ENCODE measurements around the gene BCORL1.
A peak's percentile ranks its signal among the peaks of the same experiment; 100 is the strongest.

The BCORL1 gene

GRCh38 chrX:129958083-129958465, 24.4 kb upstream of the BCORL1 start:
- Histone ChIP-seq H3K79me2 (ENCODE audit: insufficient read depth, low read depth) (no peaks in the 10 kb centered on the region), H2AFZ (ENCODE audit: low read depth) (no peak overlapping the region), H3K9ac (no peak overlapping the region; the same call in 1 of the 2 replicates), H3K27ac (no peak overlapping the region), H3K4me2 (peak overlapping the region; percentile 66; the same call in 1 of the 2 replicates), H3K36me3 (ENCODE audit: insufficient read depth) (no peaks in the 10 kb centered on the region), H3K27me3 (ENCODE audit: insufficient read depth, low read depth) (no peaks in the 10 kb centered on the region), H3K4me3 (IDR thresholded peaks at IDR 0.05; ENCODE audit: insufficient read depth, low read depth, low read length) (no peak overlapping the region), H3K4me1 (ENCODE audit: low read depth, poor library complexity, severe bottlenecking) (peaks cover 30% of the 10 kb centered on the region), H4K20me1 (ENCODE audit: insufficient read depth) (no peaks in the 10 kb centered on the region)
- no peak for TF ChIP-seq CTCF (conservative IDR thresholded peaks at IDR 0.05; ENCODE audit: low read depth, low read length)

DNA sequence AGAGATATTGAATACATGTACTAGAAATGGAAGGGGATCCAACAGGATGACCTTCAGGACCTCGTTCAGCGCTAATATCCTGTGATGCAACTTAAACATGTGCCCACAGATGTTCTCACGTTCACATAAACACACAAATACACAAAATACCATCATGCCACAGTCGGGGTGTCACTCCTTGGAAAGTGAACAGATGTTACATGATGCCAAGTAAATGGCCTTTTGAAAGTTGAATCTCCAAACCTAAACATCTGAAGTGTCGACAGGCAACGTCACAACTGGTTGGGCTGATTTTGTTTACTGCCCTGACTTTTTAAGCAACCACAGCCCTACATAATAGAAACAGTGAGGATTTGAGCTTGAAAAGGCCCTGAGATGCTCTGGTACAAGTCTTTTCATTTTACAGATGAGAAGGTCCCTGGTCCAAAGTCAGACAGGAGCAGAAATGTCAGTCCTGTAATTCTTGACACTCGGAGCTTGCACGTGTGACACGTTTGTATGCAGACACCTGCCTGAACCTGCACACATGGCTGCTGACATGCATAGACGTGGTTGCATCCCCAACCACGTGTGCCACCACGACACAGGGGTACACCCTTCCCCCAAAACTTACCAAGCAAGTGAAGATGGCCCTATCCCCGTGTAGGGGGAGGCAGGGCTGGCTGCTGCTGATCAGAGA, 23.5 kb upstream of the BCORL1 start:
- TF ChIP-seq CTCF (conservative IDR thresholded peaks at IDR 0.05; ENCODE audit: low read depth, low read length) = no peak
- no peaks in the 10 kb centered on the region for H3K79me2 ChIP-seq (ENCODE audit: insufficient read depth, low read depth)
- no peaks in the 10 kb centered on the region for H3K27me3 ChIP-seq (ENCODE audit: insufficient read depth, low read depth)
- H3K4me1 ChIP-seq (ENCODE audit: low read depth, poor library complexity, severe bottlenecking) = peaks cover 27% of the 10 kb centered on the region
- H4K20me1 ChIP-seq (ENCODE audit: insufficient read depth) = no peaks in the 10 kb centered on the region
- no peak overlapping the region for H3K27ac ChIP-seq
- no peak overlapping the region for H3K4me2 ChIP-seq
- H2AFZ ChIP-seq (ENCODE audit: low read depth) = no peak overlapping the region
- H3K9ac ChIP-seq = no peak overlapping the region
- H3K4me3 ChIP-seq (IDR thresholded peaks at IDR 0.05; ENCODE audit: insufficient read depth, low read depth, low read length) = no peak overlapping the region
- H3K36me3 ChIP-seq (ENCODE audit: insufficient read depth) = no peaks in the 10 kb centered on the region

- H3K27me3 ChIP-seq (ENCODE audit: insufficient read depth, low read depth) = no peaks in the 10 kb centered on the region
- no peak overlapping the region for H3K27ac ChIP-seq
- H3K36me3 ChIP-seq (ENCODE audit: insufficient read depth) = no peaks in the 10 kb centered on the region
- H2AFZ ChIP-seq (ENCODE audit: low read depth) = no peak overlapping the region
- no peak for TF ChIP-seq CTCF (conservative IDR thresholded peaks at IDR 0.05; ENCODE audit: low read depth, low read length)
- H3K4me3 ChIP-seq (IDR thresholded peaks at IDR 0.05; ENCODE audit: insufficient read depth, low read depth, low read length) = no peak overlapping the region
- no peak overlapping the region for H3K9ac ChIP-seq
- H4K20me1 ChIP-seq (ENCODE audit: insufficient read depth) = no peaks in the 10 kb centered on the region
- H3K79me2 ChIP-seq (ENCODE audit: insufficient read depth, low read depth) = no peaks in the 10 kb centered on the region
- peaks cover 22% of the 10 kb centered on the region for H3K4me1 ChIP-seq (ENCODE audit: low read depth, poor library complexity, severe bottlenecking)
- H3K4me2 ChIP-seq = no peak overlapping the region
Observed at GRCh38 chrX:129959493-129959832, 23.0 kb upstream of the BCORL1 start.

DNA sequence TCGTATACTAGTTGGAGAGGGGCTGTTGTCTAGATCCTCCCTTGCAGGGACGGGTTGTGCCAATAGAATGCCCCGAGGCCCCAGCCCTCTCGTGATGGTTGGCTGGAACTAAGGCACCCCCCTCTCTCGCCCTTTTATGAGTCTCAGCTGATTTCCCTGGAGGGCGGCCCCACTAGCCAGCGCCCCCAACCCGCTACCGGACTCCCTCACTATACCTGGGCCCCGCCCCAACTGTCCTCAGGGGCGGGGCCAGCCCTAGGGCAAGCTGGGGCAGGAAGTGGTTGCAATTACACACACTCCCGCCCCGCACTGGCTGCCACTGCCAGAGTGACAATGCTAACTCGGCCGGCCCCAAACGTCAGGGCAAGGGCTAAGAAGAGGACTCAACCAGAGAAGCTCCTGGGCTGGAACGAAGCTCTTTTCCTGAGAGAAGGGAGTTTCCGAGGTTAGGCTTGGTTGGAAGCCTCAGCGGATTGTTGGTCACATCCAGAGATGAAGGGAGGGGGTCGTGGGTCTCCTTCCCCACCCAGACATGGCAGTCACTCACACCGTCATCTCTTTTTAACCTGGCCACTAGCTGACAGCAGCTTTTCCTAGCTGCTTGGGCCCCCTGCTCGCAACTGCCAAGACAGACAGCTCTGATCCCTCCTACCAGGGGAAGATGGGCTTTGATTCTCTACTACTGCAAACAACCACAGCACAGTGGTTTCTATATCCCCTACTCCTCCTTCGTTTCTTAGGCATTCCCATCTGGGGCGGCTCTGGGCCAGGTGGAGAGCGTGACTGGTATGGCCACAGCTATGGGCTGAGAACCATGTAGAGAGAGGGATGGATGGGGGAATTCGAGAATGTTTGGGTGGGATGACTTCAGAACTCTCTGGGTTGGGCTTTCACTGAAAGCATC, 21.0 kb upstream of the BCORL1 start:
- H3K4me1 ChIP-seq (ENCODE audit: low read depth, poor library complexity, severe bottlenecking) = peaks cover 13% of the 10 kb centered on the region
- H3K9ac ChIP-seq = peak overlapping the region; percentile 73; the same call in 1 of the 2 replicates
- peak overlapping the region; percentile 80 for H3K27ac ChIP-seq
- H3K4me3 ChIP-seq (IDR thresholded peaks at IDR 0.05; ENCODE audit: insufficient read depth, low read depth, low read length) = no peak overlapping the region
- no peaks in the 10 kb centered on the region for H4K20me1 ChIP-seq (ENCODE audit: insufficient read depth)
- no peaks in the 10 kb centered on the region for H3K36me3 ChIP-seq (ENCODE audit: insufficient read depth)
- no peak for TF ChIP-seq CTCF (conservative IDR thresholded peaks at IDR 0.05; ENCODE audit: low read depth, low read length)
- no peaks in the 10 kb centered on the region for H3K27me3 ChIP-seq (ENCODE audit: insufficient read depth, low read depth)
- H3K79me2 ChIP-seq (ENCODE audit: insufficient read depth, low read depth) = no peaks in the 10 kb centered on the region
- H3K4me2 ChIP-seq = peak overlapping the region; percentile 100
- peak overlapping the region; percentile 78 for H2AFZ ChIP-seq (ENCODE audit: low read depth)
